H1 (cell line): ENCODE measurements around the gene ARAP2. TPM values are rescaled to one million over a fixed set of nuclear protein-coding genes. Genes with fewer than 3 reads are reported as not detected.

Experiments used
- ATF2 ChIP-seq: IDR thresholded peaks from 2 replicates; pipeline ENCODE4 v1.6.1; 2012; ENCODE audit warnings: low read length, inconsistent platforms
- CHD1 ChIP-seq: IDR thresholded peaks from 2 replicates; pipeline ENCODE4 v1.6.1; 2012; ENCODE audit warnings: low read depth, low read length, improper control_type of control experiment
- EGR1 ChIP-seq: IDR thresholded peaks from 2 replicates; pipeline ENCODE4 v1.6.1; 2011; ENCODE audit warnings: low read depth, low read length, borderline replicate concordance
- GTF2F1 ChIP-seq: IDR thresholded peaks from 2 replicates; pipeline ENCODE4 v1.6.1; 2012; ENCODE audit warnings: low read depth, low read length, improper control_type of control experiment, borderline replicate concordance
- HDAC6 ChIP-seq: IDR thresholded peaks from one replicate; pipeline ENCODE4 v1.7.1; 2012; ENCODE audit warnings: low read depth, mild to moderate bottlenecking, inconsistent platforms, low read length, moderate library complexity
- JUND ChIP-seq: IDR thresholded peaks from 2 replicates; pipeline ENCODE4 v1.6.1; 2011; ENCODE audit warnings: mild to moderate bottlenecking, improper control_type of control experiment, low read length
- NANOG ChIP-seq: IDR thresholded peaks from 2 replicates; pipeline ENCODE4 v1.6.1; 2011; ENCODE audit warnings: low read length, low read depth, mild to moderate bottlenecking, inconsistent platforms; ENCODE audit not compliant: insufficient read depth, poor library complexity, severe bottlenecking
- SIRT6 ChIP-seq: IDR thresholded peaks from one replicate; pipeline ENCODE4 v1.7.1; 2012; ENCODE audit warnings: low read length, inconsistent platforms
- SP1 ChIP-seq: IDR thresholded peaks from 2 replicates; pipeline ENCODE4 v1.6.1; 2011; ENCODE audit warnings: low read depth, low read length
- SP4 ChIP-seq: IDR thresholded peaks from 2 replicates; pipeline ENCODE4 v1.6.1; 2012; ENCODE audit warnings: low read length, inconsistent platforms
- polyA plus RNA-seq, 7 experiments: library from polyadenylated mRNA; depleted of rRNA in 3 of 7; stranded (reverse) in 5 of 7; unstranded in 2 of 7; fragments of >200 nt in 5 of 7; fragments of 200-250 nt in 2 of 7; gene quantifications; 1 replicate in 5 of 7; 2 replicates in 1 of 7; 4 replicates in 1 of 7; pipeline versions ENCODE4 v1.2.1 to v1.2.3, GENCODE V29; 2011 to 2013; ENCODE audit warnings: missing spikeins in 2 of 7, mixed read lengths in 2 of 7
- total RNA-seq: library from RNA; stranded (reverse); fragmentation: NEBNext Ultra II Directional; extraction: Animal tissue kit (Norgen Biotek cat#: 25700); gene quantifications from 2 replicates; pipeline ENCODE4 v1.2.1, GENCODE V29; 2021

The ARAP2 gene
- total and polyA plus RNA-seq, 2 of the 8 experiments (the other 6 are each of a cell fraction or from before 2014, with no cell fraction given): 0.15 to 2.3 TPM

- TF ChIP-seq JUND (no peak), GTF2F1 (no peak), EGR1 (no peak), CHD1 (no peak), SP4 (no peak), SP1 (no peak), NANOG (no peak), HDAC6 (no peak), SIRT6 (no peak), ATF2 (no peak)
Measured at GRCh38 chr4:36224972-36225903, 19.1 kb downstream of the ARAP2 start (continued).
